Activated CD8-positive, alpha-beta memory T cell treated with anti-CD3 and anti-CD28 coated beads, Interleukin-2, amount 50 U/mL, for 1 hour (primary cell): ENCODE measurements around the gene VPS13C.
"Not testable (repeated sequence)": the region's sequence is repeated elsewhere in the genome, so short reads cannot be mapped to it uniquely, and the experiment has no call there.

Source experiments
- DNase-seq: peaks from one replicate; pipeline ENCODE4 v3.0.0-alpha.2; 2020; ENCODE audit errors: extremely low read depth

The VPS13C gene

DNA sequence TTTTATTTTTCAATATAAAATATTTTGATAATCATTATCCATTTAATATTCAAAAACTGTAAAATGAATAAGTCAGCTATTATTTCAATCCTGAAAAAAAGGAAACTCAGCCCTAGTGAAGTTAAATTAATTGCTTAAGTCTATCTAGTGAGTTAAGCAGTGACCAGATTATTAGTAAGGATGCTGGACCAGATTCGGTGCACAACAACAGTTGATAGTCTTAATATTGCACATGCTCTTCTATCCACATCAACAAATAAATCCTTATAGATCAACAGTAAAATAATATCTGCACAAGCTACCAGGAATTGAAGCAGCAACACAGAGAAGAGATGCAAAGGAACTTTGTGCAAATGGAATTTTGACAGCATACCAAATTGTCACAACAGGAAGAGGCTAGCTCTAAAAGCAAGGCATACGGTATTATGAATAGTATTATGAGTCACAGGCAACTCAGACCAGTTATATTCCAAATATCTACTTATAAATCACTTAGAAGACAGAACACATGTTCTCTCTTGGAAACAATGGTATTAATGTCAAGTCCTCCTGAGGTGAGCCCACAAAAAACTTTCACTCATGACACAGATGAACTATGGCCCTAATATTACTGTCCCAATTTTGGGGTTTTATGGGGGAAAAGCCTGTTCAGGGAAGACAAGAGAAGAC is 24.9 kb downstream of the VPS13C start:
- DNase-seq, result no peak

DNA sequence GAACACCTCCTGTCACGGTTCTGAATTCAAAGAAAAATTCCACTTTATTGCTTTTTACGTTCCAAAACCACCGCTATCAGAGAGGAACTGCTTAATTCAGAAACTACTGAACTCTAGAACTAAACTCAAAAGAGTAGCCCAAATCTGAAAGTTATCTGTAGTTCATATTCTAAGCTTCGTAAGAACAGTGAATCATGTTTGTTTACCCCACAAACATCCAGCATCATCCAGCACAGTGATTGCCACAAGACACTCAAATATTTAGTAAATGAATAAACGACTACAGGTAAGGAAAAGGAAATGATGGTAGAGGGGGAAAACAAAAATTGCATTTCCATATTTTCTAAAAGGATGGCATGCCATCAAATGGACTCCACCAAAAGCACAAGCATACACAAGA is 32.3 kb downstream of the VPS13C start:
- DNase-seq, result no peak

- DNase-seq, result no peak
Observed at GRCh38 chr15:62027263-62027565, 33.0 kb downstream of the VPS13C start.

DNA sequence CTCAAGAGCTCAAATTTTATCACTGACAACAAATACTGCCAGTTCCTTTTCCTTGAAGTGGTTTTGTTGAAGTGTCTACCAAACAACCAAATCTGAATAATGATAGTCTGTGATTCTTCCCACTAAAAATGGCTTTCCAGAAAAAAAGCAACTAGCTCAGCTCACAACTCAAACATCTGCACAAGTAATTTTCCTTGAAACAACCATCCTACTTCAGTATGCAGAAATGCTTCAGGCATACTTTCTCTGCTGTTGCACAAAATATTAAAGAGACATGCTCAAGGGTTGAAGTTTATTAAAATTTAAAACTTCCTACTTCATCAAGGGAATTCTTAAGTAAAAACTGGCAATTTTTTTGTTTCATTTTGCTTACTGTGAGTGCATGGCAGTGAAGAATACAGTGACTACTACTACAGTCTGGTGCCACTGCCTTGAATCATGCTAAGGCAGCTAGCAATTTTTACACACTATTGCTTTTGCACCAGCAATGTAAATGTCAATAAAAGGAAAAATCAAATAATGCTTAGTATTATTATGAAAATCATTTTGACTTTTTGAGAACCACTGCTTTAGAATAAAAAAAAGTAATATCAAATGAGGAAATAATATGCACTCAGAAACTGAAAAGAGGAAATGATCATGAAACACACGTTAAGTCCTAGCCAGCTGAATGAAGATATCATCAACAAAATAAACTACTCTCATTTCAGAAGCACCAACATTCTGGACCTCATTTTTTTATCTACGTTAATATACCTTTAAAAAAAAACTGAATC is 33.6 kb downstream of the VPS13C start:
- no peak for DNase-seq

GRCh38 chr15:62021991-62022600 is 38.2 kb downstream of the VPS13C start:
- DNase-seq, result no peak

GRCh38 chr15:62020576-62021160 is 39.6 kb downstream of the VPS13C start:
- no peak for DNase-seq

DNA sequence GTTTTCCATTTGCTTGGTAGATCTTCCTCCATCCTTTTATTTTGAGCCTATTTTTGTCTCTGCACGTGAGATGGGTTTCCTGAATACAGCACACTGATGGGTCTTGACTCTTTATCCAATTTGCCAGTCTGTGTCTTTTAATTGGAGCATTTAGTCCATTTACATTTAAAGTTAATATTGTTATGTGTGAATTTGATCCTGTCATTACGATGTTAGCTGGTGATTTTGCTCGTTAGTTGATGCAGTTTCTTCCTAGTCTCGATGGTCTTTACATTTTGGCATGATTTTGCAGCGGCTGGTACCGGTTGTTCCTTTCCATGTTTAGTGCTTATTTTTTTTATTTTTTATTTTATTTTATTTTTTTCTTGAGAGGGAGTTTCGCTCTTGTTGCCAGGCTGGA is 54.9 kb downstream of the VPS13C start:
- not testable (repeated sequence) for DNase-seq

DNA sequence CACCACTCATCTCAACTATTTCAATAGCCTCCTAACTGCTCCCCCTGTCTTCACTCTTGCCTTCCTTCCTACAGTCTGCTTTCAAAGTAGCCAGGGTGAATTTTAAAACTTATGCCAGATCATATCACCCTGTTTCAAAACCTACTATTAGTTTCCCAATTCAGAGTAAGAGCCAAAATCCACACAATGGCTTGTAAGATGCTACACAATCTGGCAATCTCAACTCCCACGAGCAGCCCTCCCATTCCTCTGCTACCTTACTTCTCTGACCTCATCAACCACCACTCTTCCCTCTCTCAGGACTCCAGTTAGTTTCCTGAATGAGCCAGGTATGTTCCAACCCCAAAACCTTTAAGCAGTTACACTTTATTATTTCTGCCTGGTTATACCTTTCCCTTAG is 62.5 kb downstream of the VPS13C start:
- no peak for DNase-seq

- no peak for DNase-seq
Observed at GRCh38 chr15:61996056-61996635, 64.1 kb downstream of the VPS13C start.

GRCh38 chr15:61994216-61994615 is 66.0 kb downstream of the VPS13C start:
- no peak for DNase-seq

- no peak for DNase-seq
Observed at GRCh38 chr15:61992518-61992917, 67.7 kb downstream of the VPS13C start.

- no peak for DNase-seq
Observed at GRCh38 chr15:61989667-61990066, 70.6 kb downstream of the VPS13C start.

DNA sequence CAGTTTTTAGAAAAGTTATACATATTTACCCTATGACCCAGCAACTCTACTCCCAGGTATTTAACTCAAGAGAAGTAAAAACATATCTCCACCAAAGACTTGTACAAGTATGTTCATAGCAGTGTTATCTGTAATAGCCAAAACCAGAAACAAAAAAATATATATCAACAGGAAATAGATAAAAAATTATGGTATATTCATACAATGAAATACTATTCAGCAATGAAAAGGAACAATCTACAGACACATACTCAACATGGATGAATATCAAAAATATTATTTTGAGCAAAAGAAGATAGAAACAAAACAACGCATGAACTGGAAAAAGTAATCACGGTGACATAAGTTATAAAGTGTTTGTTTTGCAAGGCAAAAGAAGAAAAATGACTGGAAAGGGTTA is 72.4 kb downstream of the VPS13C start:
- DNase-seq, result no peak

DNA sequence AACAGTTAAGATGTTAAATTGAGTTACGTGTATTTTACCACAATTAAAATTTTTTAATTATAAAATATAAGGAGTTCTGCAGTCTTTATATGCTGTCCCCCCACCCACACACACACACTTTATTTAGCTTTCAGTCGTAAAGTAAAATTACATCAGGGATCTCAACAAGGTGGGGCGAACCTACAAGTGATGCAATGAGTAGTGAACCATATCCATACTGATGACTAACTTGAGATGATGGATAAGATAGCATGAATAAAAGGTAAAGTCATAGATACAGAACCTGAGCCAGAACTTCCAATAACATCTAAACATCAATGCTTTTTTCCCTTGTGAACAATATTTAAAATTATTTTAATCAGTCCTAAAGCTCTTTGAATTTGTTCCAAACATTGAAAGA is 77.2 kb downstream of the VPS13C start:
- no peak for DNase-seq

DNA sequence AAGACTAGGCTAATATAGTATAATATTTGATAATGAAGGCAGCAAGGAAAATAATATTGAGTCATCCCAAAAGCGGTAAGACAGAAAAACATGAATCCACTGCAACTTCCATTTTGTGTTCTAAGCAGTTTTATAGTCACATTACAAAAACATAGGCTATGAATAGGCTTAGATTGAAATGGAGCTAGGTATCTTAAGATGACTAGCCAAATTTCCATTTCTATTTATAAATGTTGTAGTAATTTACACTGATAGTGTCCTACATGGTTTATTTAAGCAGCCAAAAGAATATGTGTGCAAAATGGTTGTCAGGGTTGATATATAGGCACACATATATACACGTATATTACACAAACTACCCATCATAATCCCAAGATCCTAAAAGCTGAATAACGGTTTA is 82.0 kb downstream of the VPS13C start:
- DNase-seq, result no peak

GRCh38 chr15:61974759-61975158 is 85.5 kb downstream of the VPS13C start:
- no peak for DNase-seq

DNA sequence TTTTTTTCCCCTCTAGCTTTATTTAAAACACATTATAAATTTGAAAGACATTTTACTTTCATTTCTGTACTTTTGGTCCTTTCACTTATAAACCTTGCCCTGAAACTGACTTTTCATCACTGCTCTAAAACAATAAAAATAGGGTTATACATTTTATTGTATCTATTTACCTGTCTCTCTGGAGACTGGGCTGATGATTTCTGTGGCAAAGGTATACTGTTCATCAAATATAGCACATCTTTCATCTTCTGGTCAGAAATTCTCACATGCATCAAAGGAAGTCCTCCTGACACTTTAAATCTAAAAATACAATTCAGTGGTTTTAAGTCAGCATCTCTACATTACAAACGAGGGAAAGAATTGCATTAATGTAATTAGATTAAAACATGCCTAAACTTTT is 86.1 kb downstream of the VPS13C start:
- no peak for DNase-seq

GRCh38 chr15:61951949-61952348 is 108.3 kb downstream of the VPS13C start:
- DNase-seq, result no peak

GRCh38 chr15:61946778-61947177 is 113.5 kb downstream of the VPS13C start:
- no peak for DNase-seq

DNA sequence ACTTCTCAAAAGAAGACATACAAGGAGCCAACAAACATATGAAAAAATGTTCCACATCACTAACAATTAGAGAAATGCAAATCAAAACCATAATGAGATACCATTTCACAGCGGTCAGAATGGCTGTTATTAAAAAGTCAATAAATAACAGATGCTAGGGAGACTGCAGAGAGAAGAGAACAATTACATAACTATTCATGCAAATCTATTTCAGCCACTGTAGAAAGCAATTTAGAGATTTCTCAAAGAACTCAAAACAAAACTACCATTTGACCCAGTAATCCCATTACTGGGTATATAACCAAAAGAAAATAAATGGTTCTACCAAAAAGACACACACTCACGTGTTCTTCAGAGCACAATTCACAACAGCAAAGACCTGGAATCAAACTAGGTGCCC is 116.3 kb downstream of the VPS13C start:
- no peak for DNase-seq

- DNase-seq, result no peak
Observed at GRCh38 chr15:61938249-61938648, 122.0 kb downstream of the VPS13C start.

DNA sequence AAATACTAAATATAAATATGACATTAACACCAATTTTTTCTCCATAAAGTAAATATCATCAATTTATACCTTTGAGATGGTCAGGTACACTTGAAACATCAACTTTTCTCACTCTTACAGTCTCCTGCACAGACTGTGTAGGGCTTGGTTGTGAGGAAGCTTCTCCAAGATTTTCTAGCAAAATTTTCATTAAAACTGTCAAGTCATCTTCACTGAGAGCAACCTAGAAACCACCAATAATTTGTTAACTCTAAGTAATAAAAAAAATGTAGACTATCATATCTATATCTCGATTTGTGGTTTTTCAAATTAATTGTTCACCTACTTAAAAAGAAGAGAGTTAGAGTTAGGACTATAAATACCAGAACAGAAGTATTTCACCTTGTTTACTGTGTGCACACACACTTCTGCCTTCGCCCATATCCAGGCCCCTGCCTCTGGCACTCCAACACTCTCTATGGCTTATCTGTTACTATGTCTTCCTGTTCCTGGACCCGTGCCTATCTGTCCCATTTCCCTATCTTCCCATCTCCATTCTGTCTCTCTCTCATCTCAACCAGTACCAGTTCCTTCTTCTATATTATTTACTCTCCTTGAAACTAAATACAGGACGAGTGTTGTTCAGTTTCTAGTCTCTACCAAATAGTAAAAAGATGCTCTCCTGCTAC is 123.6 kb downstream of the VPS13C start:
- DNase-seq, result no peak
